ENCODE results near the gene TMCC3.

DNA sequence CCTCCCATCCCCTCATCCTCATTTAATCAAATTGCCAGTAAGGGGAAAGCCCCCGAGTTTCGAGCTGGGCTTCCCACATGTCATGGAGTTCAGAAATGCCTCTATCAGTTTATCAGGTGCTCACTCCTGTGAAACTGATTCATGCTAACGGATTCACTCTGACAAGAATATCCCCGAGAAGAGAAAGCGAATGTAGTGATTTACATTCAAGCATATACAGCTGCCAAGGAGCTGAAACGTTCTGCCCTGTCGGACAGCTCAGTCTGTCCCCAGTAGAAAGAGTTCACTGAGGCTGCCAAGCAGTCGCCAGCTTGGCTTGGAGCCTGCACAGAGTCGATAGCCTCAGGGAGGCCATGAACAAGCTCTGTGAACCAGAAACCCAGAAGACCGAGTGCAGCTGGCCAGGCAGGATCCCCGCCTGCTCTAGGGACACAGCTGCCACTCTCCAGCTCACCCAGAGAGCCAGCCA, 88.4 kb downstream of the TMCC3 start:
- TF ChIP-seq, protein P1, sequence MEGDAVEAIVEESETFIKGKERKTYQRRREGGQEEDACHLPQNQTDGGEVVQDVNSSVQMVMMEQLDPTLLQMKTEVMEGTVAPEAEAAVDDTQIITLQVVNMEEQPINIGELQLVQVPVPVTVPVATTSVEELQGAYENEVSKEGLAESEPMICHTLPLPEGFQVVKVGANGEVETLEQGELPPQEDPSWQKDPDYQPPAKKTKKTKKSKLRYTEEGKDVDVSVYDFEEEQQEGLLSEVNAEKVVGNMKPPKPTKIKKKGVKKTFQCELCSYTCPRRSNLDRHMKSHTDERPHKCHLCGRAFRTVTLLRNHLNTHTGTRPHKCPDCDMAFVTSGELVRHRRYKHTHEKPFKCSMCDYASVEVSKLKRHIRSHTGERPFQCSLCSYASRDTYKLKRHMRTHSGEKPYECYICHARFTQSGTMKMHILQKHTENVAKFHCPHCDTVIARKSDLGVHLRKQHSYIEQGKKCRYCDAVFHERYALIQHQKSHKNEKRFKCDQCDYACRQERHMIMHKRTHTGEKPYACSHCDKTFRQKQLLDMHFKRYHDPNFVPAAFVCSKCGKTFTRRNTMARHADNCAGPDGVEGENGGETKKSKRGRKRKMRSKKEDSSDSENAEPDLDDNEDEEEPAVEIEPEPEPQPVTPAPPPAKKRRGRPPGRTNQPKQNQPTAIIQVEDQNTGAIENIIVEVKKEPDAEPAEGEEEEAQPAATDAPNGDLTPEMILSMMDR (IDR thresholded peaks at IDR 0.05): no peak
- TF ChIP-seq POLR2A (IDR thresholded peaks at IDR 0.05): no peak

All from prostate gland (tissue), 2 donors.